ENCODE data around the gene ATF7.
A peak's percentile ranks its signal among the peaks of the same experiment; 100 is the strongest.
"Not testable (repeated sequence)": the region's sequence is repeated elsewhere in the genome, so short reads cannot be mapped to it uniquely, and the experiment has no call there.

ATF7 gene

DNA sequence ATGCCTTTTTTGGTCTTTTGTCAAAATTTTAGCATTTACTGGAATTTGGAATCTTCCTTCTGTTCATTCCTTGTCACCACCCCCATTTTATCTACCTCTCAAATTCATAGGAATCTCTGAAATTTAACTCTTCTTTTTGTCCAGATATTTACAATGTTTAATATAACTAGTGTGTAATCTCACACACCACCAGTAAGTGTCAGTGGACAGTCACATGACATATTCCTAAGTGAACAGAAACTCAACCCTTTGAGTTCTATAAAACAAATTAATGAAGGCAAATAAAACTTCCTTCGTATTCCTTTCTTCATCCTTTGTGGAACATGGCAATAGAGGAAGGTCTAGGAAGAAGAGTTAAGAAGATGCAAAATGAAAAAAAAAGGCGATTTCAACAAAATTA lies 26.6 kb downstream of the ATF7 start:
- Histone ChIP-seq H3K27me3 (ENCODE audit: low read depth) (no peaks in the 10 kb centered on the region), H3K9me3 (no peaks in the 10 kb centered on the region), H3K36me3 (replicated peaks) (no peaks in the 10 kb centered on the region), H3K4me1 (no peaks in the 10 kb centered on the region), H3K4me3 (no peak overlapping the region)
- no peak for DNase-seq (ENCODE audit: low spot score in 2 of 2)
- in situ Hi-C loops (cut with MboI; ENCODE audit: low sequenced_read_pairs): no loop called here

DNA sequence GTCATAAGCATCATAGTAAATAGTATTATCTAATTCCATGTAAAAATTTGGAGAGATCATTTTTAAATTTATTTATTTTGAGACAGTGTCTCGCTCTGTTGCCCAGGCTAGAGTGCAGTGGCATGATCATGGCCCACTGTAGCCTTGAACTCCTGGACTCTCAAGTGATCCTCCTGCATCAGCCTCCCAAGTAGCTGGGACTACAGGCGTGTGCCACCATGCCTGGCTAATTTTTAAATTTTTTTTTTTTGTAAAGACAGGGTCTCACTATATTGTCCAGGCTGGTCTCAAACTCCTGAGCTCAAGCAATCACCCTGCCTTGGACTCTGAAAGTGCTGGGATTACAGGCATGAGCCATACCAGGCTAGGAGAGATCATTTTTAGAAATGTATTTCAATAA lies 27.2 kb downstream of the ATF7 start:
- H3K4me1 ChIP-seq; H3K4me3 ChIP-seq; H3K27me3 ChIP-seq (ENCODE audit: low read depth); DNase-seq (ENCODE audit: low spot score in 2 of 2); H3K36me3 ChIP-seq (replicated peaks); in situ Hi-C loops (cut with MboI; ENCODE audit: low sequenced_read_pairs); H3K9me3 ChIP-seq: not testable (repeated sequence)

DNA sequence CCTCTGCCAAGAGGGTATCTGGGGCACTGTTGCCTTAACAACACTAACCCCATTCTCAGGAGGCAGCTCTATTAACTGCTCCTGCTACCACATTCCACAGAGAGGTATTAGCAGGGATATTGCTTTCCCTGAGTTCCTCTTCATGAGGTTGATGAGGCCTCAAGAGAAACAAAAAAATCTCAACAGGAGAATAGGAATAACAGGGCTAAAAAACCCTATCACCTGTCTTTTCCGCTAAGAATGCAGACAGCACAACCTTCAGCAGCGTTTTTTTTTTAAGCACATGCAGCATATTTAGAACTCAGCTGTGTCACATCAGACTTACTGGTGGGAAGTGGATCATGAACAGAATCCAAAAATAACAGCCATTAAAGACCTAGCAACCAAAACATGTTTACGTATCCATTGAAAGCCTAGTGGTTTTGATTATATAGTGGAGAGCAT lies 29.2 kb downstream of the ATF7 start:
- Histone ChIP-seq H3K4me3 (no peak overlapping the region), H3K9me3 (no peaks in the 10 kb centered on the region), H3K27me3 (ENCODE audit: low read depth) (no peaks in the 10 kb centered on the region), H3K4me1 (peaks cover 9% of the 10 kb centered on the region), H3K36me3 (replicated peaks) (no peaks in the 10 kb centered on the region)
- in situ Hi-C loops (cut with MboI; ENCODE audit: low sequenced_read_pairs): no loop called here
- DNase-seq (ENCODE audit: low spot score in 2 of 2): no peak

DNA sequence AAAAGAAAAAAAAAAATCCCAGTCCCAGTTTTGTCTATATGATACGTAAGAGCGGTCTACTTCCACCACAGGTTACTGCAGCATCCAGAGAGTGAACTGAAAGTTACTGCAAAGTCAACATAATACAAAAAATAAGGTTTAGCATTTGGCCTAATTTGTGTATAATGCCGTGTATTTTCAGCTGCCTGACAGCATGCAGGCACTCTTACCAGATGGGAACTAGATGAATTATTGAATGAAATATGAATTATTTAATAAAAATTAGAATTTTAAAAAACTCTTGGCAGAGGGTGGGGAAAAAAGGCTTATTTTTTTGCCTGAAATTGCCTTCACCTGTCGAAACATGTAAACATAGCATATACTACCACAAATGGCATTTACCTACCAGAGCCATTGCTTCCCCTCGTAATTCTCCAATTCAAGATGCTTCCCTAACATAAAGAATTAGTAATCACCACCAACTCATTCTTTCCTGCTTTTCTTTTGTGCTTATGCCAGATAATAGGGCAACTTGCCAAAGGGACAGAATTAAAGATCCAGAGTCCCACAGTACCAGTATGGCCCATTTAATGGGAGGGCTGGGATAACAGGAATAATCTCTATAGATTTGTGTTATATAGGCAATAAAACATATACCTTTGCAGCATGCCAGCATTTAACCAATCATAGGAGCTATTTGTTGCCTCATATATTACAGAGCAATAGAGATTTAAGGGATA lies 31.1 kb downstream of the ATF7 start:
- DNase-seq (ENCODE audit: low spot score in 2 of 2): no peak
- peaks cover 16% of the 10 kb centered on the region for H3K4me1 ChIP-seq
- in situ Hi-C loops (cut with MboI; ENCODE audit: low sequenced_read_pairs): no loop called here

DNA sequence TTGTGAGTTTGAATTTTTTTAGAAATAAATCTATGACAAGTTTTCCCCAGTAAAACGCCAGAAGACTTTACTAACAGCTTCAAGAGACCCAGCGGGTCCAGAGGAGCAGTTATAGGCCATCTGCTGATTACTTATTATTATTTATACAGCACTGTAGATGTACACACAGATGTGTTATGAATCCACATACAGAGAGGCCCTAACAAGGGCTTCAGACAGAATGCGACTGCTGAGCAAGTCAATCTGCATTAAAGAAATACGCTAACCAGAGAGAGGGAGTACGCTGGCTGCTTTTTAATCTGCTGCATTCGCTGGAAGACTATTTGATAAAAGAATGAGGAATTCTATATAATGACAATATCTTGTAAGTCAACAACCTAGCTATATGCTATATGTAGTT lies 32.5 kb downstream of the ATF7 start:
- in situ Hi-C loops (cut with MboI; ENCODE audit: low sequenced_read_pairs): no loop called here
- no peaks in the 10 kb centered on the region for H3K9me3 ChIP-seq
- H3K27me3 ChIP-seq (ENCODE audit: low read depth): no peaks in the 10 kb centered on the region
- no peaks in the 10 kb centered on the region for H3K36me3 ChIP-seq (replicated peaks)
- no peak overlapping the region for H3K4me3 ChIP-seq
- DNase-seq (ENCODE audit: low spot score in 2 of 2): no peak
- peaks cover 16% of the 10 kb centered on the region for H3K4me1 ChIP-seq

More for the DNA sequence above, 31.1 kb downstream of the ATF7 start:
- Histone ChIP-seq H3K27me3 (ENCODE audit: low read depth) (no peaks in the 10 kb centered on the region), H3K4me3 (no peak overlapping the region), H3K36me3 (replicated peaks) (no peaks in the 10 kb centered on the region), H3K9me3 (no peaks in the 10 kb centered on the region)

DNA sequence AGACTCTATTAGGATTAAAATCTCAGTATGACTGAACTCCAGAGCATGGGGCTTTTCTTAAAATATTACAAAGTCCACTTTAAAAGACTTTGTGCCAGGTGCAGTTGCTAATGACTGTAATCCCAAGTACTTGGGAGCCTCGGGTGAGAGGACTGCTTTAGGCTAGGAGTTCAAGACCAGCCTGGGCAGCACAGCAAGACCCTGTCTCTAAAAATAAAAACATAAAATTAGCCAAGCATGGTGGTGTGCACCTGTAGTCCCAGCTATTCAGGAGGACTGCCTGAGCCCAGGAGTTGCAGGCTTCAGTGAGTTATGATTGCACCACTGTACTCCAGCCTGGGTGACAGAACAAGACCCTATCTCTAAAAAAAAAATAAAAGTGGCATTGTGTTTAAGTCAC lies 33.2 kb downstream of the ATF7 start:
- peaks cover 16% of the 10 kb centered on the region for H3K4me1 ChIP-seq
- in situ Hi-C loops (cut with MboI; ENCODE audit: low sequenced_read_pairs): no loop called here

DNA sequence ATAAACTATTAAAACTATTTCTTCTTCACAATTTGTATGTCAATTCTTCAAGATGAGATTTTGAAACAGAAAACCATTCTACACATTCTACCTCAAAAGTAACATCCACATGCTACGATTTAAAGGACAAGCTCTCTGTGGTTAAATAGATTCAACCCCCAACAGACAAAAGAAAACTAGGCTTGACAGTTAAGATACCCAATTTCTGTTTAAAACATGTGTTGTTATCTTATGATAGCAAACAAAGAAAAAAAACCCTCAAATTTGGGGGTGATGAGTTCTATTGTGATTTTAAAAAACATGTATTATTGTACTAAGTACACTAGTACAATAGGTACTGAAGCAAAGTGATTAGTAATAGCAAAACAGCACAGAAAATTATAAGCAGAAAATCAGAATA lies 33.8 kb downstream of the ATF7 start:
- H3K9me3 ChIP-seq: no peaks in the 10 kb centered on the region
- in situ Hi-C loops (cut with MboI; ENCODE audit: low sequenced_read_pairs): no loop called here
- DNase-seq (ENCODE audit: low spot score in 2 of 2): no peak

More for the DNA sequence above, 33.2 kb downstream of the ATF7 start:
- Histone ChIP-seq H3K27me3 (ENCODE audit: low read depth) (no peaks in the 10 kb centered on the region), H3K36me3 (replicated peaks) (no peaks in the 10 kb centered on the region), H3K9me3 (no peaks in the 10 kb centered on the region), H3K4me3 (no peak overlapping the region)
- DNase-seq (ENCODE audit: low spot score in 2 of 2): no peak

DNA sequence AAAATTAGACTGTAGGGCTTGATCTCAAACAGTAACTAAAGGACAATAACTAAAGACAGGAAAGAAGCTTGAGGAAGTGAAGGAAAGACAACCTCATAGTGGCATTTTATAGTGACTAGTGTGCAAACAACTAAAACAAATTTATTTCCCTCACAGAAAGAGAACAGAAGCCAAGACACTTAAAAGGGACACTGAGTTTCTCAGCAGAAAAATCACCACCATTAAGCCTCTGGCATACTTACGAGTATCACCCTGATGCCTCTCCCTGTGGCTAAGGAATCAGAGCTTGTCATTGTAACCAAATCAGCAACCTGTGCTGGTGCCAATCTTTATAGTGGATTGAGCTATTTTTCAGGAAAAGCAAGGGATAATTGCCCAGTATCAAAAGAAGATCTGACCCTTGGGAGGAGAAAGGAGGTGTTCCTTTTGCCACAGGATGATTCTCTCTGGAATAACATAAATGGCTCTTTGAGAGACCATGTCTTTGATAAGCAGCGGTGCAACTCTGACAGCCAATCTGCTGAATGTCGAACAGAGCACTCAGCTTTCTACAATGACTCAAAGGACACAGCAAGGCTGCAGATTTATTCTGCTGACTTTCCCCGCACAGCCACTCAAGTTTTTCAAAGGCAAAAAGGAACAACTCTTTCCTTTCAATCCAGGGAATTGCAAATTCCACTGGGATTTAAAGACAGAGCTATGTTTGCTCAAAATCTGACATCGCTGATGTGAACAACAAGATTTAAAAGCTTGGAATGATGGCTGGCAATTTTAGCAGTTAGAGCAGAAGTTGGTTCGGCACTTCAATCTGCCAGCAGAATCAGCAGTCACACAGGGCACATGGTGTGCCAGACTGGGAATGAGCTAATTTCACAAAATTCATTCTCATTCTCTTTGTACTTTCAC lies 34.6 kb downstream of the ATF7 start:
- Histone ChIP-seq H3K4me3 (no peak overlapping the region), H3K27me3 (ENCODE audit: low read depth) (no peaks in the 10 kb centered on the region), H3K9me3 (no peaks in the 10 kb centered on the region), H3K36me3 (replicated peaks) (no peaks in the 10 kb centered on the region), H3K4me1 (peaks cover 16% of the 10 kb centered on the region)
- in situ Hi-C loops (cut with MboI; ENCODE audit: low sequenced_read_pairs): no loop called here
- peak; percentile 27 to 36 for DNase-seq (ENCODE audit: low spot score in 2 of 2)

More for the DNA sequence above, 33.8 kb downstream of the ATF7 start:
- Histone ChIP-seq H3K4me3 (no peak overlapping the region), H3K27me3 (ENCODE audit: low read depth) (no peaks in the 10 kb centered on the region), H3K4me1 (peaks cover 16% of the 10 kb centered on the region), H3K36me3 (replicated peaks) (no peaks in the 10 kb centered on the region)

DNA sequence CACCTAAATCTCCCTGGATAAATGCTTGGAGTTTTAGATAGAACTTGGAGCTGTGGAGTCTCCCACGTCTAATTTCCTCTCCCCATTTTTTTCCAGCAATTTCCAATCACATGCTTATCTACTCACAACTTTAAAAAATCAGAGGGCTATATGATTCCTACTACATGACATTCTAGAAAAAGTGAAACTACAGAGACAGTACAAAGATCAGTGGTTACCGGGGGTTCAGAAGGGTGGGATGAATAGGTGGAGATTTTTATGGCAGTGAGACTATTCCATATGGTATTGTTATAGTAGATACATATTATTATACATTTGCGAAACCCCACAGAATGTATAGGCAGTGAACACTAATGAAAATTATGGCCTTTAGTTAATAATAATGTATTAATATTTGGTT lies 35.5 kb downstream of the ATF7 start:
- H3K27me3 ChIP-seq (ENCODE audit: low read depth): no peaks in the 10 kb centered on the region
- no peak overlapping the region for H3K4me3 ChIP-seq
- no peaks in the 10 kb centered on the region for H3K36me3 ChIP-seq (replicated peaks)
- no peaks in the 10 kb centered on the region for H3K9me3 ChIP-seq
- peaks cover 19% of the 10 kb centered on the region for H3K4me1 ChIP-seq
- in situ Hi-C loops (cut with MboI; ENCODE audit: low sequenced_read_pairs): no loop called here
- DNase-seq (ENCODE audit: low spot score in 2 of 2): no peak

DNA sequence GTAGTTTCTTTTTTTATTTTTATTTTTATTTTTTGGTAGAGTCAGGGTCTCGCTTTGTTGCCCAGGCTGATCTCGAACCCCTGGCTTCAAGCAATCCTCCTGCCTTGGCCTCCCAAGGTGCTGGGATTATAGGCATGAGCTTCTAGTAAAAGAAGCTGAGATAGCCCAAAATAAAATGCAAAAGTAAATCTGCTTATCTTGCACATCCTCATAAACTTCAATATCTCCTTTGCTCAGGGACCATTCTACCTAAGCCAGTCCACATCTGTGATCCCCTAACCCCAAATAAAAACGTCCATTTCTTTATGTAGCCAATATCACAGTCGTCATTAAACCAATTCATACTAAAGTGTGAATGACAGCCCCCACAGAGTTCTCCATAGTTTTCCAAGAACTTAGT lies 36.3 kb downstream of the ATF7 start:
- H3K9me3 ChIP-seq: no peaks in the 10 kb centered on the region
- no peaks in the 10 kb centered on the region for H3K27me3 ChIP-seq (ENCODE audit: low read depth)
- H3K4me3 ChIP-seq: no peak overlapping the region
- H3K36me3 ChIP-seq (replicated peaks): no peaks in the 10 kb centered on the region
- in situ Hi-C loops (cut with MboI; ENCODE audit: low sequenced_read_pairs): no loop called here
- DNase-seq (ENCODE audit: low spot score in 2 of 2): no peak
- peaks cover 24% of the 10 kb centered on the region for H3K4me1 ChIP-seq

DNA sequence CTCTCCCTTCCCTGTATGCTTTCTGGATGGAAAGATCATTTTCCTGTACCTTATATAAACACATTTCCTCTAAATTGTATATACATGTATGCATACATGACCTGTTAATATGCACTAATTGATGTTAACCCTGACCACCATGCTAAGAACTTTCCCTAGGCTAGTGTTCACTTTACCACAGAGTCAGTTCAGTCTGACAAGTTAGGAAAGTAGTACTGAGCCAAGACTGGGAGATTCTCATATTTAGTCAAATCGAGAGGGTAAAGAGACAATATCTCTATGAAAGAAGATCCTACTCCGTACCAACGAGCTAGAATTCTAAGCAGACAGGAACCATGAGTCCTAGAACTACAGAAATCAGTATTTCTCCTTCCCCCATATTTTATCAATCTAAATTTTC lies 36.8 kb downstream of the ATF7 start:
- in situ Hi-C loops (cut with MboI; ENCODE audit: low sequenced_read_pairs): no loop called here
- Histone ChIP-seq H3K9me3 (no peaks in the 10 kb centered on the region), H3K27me3 (ENCODE audit: low read depth) (no peaks in the 10 kb centered on the region), H3K4me3 (no peak overlapping the region), H3K4me1 (peaks cover 24% of the 10 kb centered on the region), H3K36me3 (replicated peaks) (no peaks in the 10 kb centered on the region)
- DNase-seq (ENCODE audit: low spot score in 2 of 2): no peak

DNA sequence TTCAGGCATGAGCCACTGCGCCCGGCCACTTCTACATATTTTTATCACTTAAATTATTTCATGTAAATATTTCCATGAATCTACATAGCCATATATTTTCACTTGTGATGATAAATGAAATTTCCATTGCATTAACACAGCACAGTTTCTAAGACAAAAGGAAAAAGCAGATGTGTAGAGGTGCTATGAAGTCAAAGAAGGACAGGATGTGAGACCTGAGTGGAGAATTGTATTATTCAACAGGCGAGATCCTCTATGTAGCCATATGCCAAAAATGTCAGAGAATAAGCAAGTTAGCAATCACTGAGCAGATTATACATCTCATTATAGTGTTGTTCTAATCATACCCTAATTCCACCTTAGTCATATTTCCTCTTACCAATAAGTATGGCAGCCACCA lies 38.1 kb downstream of the ATF7 start:
- Histone ChIP-seq H3K9me3 (no peaks in the 10 kb centered on the region), H3K36me3 (replicated peaks) (no peaks in the 10 kb centered on the region), H3K27me3 (ENCODE audit: low read depth) (no peaks in the 10 kb centered on the region), H3K4me3 (no peak overlapping the region), H3K4me1 (peaks cover 24% of the 10 kb centered on the region)
- no peak for DNase-seq (ENCODE audit: low spot score in 2 of 2)
- in situ Hi-C loops (cut with MboI; ENCODE audit: low sequenced_read_pairs): no loop called here

DNA sequence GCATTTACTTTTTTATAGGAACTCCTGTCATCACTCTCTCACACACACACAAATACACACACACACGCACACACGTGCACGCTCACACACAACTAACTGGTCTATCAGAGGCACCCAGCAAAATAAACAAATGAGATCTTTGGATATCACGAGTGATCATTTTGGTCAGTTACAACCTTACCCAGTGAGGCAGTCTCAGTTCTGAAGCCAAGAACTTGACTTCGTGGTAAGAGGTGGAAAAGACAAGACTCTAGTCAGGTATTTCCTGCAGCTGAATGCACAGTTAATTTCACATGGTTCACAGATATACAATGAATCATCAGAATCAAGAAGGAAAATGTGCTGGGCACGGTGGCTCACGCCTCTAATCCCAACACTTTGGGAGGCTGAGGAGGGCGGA lies 39.4 kb downstream of the ATF7 start:
- Histone ChIP-seq H3K4me3 (no peak overlapping the region), H3K9me3 (no peaks in the 10 kb centered on the region), H3K27me3 (ENCODE audit: low read depth) (no peaks in the 10 kb centered on the region), H3K4me1 (peaks cover 14% of the 10 kb centered on the region), H3K36me3 (replicated peaks) (no peaks in the 10 kb centered on the region)
- in situ Hi-C loops (cut with MboI; ENCODE audit: low sequenced_read_pairs): no loop called here
- no peak for DNase-seq (ENCODE audit: low spot score in 2 of 2)

DNA sequence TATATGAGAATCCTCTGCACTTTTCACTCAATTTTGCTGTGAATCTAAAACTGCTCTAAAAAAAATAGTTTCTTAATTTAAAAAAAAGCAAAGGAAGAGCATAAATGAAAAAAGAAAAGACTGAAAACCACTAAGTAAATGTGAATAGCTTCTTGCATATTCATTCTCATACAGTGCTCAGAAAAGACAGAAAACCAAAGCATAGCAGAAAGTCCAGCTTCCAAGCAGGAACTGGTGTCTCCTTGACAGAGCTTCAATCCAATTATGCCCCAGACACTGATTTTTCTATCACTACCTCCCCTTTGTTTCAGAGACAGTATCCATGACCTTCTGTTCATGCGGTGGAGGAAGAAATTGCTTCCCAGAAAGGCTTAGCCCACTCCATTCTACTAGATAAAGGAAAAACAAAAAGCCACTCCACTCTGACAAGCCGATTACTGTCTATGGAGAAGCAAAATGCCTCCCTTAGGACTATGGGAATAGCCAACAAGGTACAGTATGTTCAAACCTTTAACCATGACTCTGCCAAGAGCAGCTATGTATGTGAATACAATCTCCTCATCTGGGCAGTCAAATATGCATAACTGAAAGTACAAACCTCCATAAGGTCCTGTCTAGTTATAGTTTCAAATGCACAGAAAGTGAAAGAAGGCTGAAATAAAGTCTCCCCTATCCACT lies 40.6 kb downstream of the ATF7 start:
- Histone ChIP-seq H3K27me3 (ENCODE audit: low read depth) (no peaks in the 10 kb centered on the region), H3K4me3 (no peak overlapping the region), H3K4me1 (peaks cover 8% of the 10 kb centered on the region; the same call in 1 of the 2 replicates), H3K9me3 (no peaks in the 10 kb centered on the region), H3K36me3 (replicated peaks) (no peaks in the 10 kb centered on the region)
- DNase-seq (ENCODE audit: low spot score in 2 of 2): no peak
- in situ Hi-C loops (cut with MboI; ENCODE audit: low sequenced_read_pairs): no loop called here
